ENCODE results near the gene FAM107B. TPM values are rescaled to one million over a fixed set of nuclear protein-coding genes. Genes with fewer than 3 reads are reported as not detected.
"Not testable (repeated sequence)": the region's sequence is repeated elsewhere in the genome, so short reads cannot be mapped to it uniquely, and the experiment has no call there.

FAM107B gene
- total RNA-seq = 100 to 1,000 TPM; 226 to 255 TPM

DNA sequence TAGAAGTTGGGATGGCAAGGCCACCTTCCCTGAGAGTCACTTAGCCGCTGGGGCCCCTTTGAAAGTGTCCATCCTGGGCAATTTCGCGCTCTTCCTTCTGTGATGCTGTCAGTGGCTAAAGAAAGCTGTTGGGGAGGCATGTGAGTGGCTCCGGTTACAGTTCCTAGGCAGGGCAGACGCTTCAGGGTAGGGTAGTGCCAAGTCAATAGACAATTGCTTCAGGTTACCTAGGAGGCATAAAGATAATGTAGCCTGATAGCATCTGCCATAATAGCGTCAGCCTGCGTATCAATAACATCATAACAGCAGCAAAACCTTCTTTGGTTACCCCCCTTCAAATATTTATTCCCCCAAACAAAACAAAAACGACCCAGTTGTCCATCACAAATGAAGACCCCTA lies at the start of gene FAM107B:
Gene FAM107B (minus strand): TSS at position 101 of the 400 bp plus-strand sequence. CDS start 234 bp downstream, outside the sequence.
- H3K4me1 Mint-ChIP-seq (ENCODE audit: low read depth in 2 of 2) = peaks cover 0 to 3% of the 10 kb centered on the region in 2 donors
- no peaks in the 10 kb centered on the region for H3K27me3 Mint-ChIP-seq
- H3K4me3 Mint-ChIP-seq = no peak within 1 kb of the TSS
- H3K36me3 Mint-ChIP-seq = no peaks in the 10 kb centered on the region
- ATAC-seq = no peak
- H3K9me3 Mint-ChIP-seq = no peaks in the 10 kb centered on the region
- H3K27ac Mint-ChIP-seq = peak within 1 kb of the TSS in 1 of 2 donors; percentile 53
- no peak for DNase-seq (ENCODE audit: low spot score)

DNA sequence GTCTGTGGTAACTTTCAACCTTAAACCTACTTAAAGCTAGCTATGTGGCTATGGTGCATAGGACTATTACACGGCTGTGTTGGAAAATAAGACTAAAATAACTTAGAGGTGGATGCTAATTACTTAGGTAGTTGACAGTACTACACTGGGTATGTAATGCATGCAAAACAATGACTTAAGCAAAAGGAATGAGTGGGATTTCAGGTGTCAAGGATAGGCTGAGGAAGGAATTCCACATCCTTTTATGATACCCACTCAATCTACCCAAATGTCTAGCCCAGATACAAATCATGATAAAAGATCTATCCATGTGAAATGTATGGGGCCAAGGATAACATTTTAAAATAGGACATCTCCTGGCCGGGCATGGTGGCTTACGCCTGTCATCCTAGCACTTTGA lies 49.3 kb upstream of the FAM107B start:
- Mint-ChIP-seq H3K27ac (no peak overlapping the region), H3K36me3 (no peaks in the 10 kb centered on the region), H3K9me3 (no peaks in the 10 kb centered on the region), H3K27me3 (peaks cover 0 to 6% of the 10 kb centered on the region in 2 donors), H3K4me1 (ENCODE audit: low read depth in 2 of 2) (peaks cover 6 to 9% of the 10 kb centered on the region in 2 donors), H3K4me3 (no peak overlapping the region)
- no peak for ATAC-seq
- DNase-seq (ENCODE audit: low spot score) = no peak

DNA sequence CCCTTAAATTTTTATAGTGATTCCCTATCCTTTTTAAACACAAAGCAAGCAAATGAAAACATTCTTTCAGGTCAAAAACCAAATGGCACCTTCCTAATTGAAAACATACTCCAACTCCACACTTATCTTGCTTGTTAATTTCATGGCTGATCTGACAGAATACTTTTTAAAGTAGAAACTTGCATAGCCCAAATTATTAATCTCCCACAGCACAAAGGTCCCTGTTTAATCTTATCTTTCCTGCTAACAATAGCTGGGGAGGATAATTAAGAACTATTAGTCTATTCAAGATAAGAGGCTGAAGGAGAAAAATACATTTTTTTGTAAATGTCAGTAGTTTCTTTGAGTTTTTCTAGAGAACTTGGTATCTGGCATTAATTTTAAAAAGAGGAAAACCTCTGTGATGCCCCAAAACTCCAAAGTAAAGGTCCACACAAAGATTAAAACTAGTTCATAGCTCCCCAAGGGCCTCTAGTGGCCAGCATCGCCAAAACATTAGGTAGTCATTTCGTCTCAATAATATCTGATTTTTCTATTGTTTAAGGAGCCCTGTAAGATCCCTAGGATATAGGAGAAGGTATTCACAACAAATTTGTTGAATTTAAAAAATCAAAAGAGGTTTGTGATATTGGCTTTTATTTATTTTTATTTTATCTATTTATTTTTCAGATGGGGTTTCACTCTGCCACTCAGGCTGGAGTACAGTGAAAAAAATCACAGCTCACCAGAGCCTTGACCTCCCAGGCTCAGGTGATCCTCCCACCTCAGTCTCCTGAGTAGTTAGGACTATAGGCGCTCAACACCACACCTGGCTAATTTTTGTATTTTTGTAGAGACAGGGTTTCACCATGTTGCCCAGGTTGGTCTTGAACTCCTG lies 48.4 kb upstream of the FAM107B start:
- no peak for DNase-seq (ENCODE audit: low spot score)
- Mint-ChIP-seq H3K9me3 (no peaks in the 10 kb centered on the region), H3K27ac (peak overlapping the region; percentile 9 to 78), H3K27me3 (peaks cover 0 to 6% of the 10 kb centered on the region in 2 donors), H3K36me3 (no peaks in the 10 kb centered on the region), H3K4me1 (ENCODE audit: low read depth in 2 of 2) (peaks cover 6 to 9% of the 10 kb centered on the region in 2 donors), H3K4me3 (no peak overlapping the region)
- peak in 1 of 2 donors; percentile 57 for ATAC-seq

DNA sequence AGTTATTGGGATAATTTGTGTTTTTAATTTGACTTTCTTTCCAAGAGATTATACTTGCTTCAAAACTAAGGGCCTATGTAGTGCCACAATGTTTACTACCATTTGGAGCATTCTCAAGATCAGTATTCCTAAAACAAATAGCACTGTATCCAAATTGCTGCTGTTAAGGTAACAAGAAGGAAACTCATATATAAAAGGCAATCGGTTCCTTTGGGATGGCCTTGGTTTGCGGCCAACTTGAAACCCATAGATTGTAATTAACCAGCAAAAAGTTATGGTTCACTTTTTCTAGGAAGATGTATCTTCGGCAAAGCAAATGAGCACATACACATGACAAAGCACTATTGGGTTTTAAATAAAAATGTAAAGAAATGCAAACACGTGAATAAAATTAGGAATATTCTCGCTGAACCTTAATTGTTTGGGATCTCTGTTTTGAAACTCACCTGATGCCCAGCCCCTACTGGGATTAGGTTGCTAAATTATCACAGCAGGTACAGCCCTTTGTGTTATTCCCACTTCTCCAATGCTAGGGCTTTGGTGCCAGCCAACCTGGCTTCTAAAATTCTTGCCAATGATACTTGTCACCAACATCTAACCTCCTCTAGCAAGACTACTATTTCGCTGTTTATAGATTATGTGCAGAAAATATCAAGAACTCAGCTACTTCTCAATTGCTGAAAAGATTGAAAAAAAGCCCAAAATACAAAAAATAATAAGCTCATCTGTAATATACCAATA lies 47.1 kb upstream of the FAM107B start:
- no peak for DNase-seq (ENCODE audit: low spot score)
- no peak for ATAC-seq
- Mint-ChIP-seq H3K9me3 (no peaks in the 10 kb centered on the region), H3K27me3 (peaks cover 0 to 6% of the 10 kb centered on the region in 2 donors), H3K4me3 (no peak overlapping the region), H3K36me3 (no peaks in the 10 kb centered on the region), H3K27ac (peak overlapping the region in 1 of 2 donors; percentile 37), H3K4me1 (ENCODE audit: low read depth in 2 of 2) (peaks cover 6 to 9% of the 10 kb centered on the region in 2 donors)

DNA sequence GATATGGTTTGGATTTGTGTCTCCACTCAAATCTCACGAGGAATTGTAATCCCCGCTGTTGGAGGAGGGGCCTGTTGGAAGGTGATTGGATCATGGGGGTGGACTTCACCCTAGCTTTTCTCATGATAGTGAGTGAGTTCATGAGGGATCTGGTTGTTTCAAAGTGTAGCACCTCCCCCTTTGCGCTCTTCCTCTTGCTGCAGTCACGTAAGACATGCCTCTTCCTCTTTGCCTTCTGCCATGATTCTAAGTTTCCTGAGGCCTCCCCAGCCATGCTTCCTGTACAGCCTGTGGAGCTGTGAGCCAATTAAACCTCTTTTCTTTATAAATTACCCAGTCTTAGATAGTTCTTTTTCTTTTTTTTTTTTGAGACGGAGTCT lies 46.1 kb upstream of the FAM107B start:
- H3K4me3 Mint-ChIP-seq = no peak overlapping the region
- H3K9me3 Mint-ChIP-seq = no peaks in the 10 kb centered on the region
- ATAC-seq = no peak
- H3K4me1 Mint-ChIP-seq (ENCODE audit: low read depth in 2 of 2) = peaks cover 4 to 6% of the 10 kb centered on the region in 2 donors
- no peaks in the 10 kb centered on the region for H3K36me3 Mint-ChIP-seq
- H3K27ac Mint-ChIP-seq = no peak overlapping the region
- DNase-seq (ENCODE audit: low spot score) = no peak
- H3K27me3 Mint-ChIP-seq = peaks cover 0 to 1% of the 10 kb centered on the region in 2 donors

DNA sequence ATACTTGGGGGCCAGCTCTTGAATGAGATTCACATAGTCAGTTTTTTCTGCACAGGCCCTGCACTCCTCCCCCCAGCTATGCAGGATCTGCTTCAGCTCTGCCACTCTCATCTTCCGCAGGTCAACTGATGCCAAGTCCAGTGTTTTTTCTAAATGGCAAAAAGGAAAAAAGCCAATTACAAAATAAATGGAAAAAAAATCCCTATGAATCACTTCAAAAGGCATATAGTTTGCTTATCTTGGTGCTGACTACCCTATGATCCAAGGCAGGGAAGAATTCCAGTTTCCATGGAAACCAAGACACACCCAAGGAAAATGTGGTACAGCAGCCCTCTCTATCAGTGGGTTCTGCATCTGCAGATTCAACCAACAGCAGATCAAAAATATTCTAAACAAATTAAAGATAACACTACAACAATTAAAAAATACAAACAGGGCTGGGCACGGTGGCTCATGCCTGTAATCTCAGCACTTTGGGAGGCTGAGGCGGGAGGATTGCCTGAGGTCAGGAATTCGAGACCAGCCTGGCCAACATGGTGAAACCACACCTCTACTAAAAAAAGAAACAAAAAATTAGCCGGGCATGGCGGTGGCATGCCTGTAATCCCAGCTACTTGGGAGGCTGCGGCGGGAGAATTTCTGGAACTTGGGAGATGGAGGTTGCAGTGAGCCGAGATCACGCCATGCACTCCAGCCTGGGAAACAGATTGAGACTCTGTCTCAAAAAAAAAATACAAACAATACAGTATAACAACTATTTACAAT lies 45.5 kb upstream of the FAM107B start:
- Mint-ChIP-seq H3K27me3 (no peaks in the 10 kb centered on the region), H3K27ac (no peak overlapping the region), H3K4me3 (no peak overlapping the region), H3K36me3 (no peaks in the 10 kb centered on the region), H3K9me3 (no peaks in the 10 kb centered on the region), H3K4me1 (ENCODE audit: low read depth in 2 of 2) (peaks cover 4 to 6% of the 10 kb centered on the region in 2 donors)
- ATAC-seq (no peak), DNase-seq (ENCODE audit: low spot score) (no peak)

DNA sequence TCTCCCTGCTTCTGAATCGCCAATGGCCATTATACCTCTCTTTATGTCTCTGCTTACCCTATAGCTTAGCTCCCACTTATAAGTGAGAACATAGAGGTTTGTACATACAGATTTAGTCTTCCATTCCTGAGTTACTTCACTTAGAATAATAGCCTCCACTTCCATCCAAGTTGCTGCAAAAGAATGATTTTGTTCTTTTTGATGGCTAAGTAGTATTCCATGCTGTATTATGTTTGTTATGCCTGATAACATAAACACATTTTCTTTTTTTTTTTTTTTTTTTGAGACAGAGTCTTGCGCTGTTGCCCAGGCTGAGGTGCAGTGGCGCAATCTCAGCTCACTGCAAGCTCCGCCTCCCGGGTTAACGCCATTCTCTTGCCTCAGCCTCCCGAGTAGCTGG lies 42.0 kb upstream of the FAM107B start:
- H3K4me1 Mint-ChIP-seq (ENCODE audit: low read depth in 2 of 2); H3K27me3 Mint-ChIP-seq; DNase-seq (ENCODE audit: low spot score); H3K4me3 Mint-ChIP-seq; ATAC-seq; H3K27ac Mint-ChIP-seq; H3K36me3 Mint-ChIP-seq; H3K9me3 Mint-ChIP-seq: not testable (repeated sequence)

DNA sequence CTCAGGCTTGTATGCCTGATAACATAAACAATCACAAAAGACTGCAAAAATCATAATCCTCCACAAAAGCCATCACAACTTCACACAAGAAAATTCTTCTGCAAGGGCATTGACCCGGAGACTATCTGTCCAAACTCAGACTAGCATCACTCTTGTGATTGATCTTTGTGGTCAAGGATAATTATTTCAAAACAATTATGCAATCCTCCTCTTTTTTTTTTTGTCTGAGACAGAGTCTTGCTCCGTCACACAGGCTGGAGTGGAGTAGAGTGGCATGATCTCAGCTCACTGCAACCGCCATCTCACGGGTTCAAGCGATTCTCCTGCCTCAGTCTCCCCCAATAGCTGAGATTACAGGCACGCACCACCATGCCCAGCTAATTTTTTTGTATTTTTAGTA lies 41.0 kb upstream of the FAM107B start:
- Mint-ChIP-seq H3K27me3 (no peaks in the 10 kb centered on the region), H3K9me3 (no peaks in the 10 kb centered on the region), H3K4me1 (ENCODE audit: low read depth in 2 of 2) (peaks cover 0 to 4% of the 10 kb centered on the region in 2 donors), H3K27ac (peak overlapping the region in 1 of 2 donors; percentile 14), H3K4me3 (no peak overlapping the region), H3K36me3 (no peaks in the 10 kb centered on the region)
- no peak for DNase-seq (ENCODE audit: low spot score)
- no peak for ATAC-seq

DNA sequence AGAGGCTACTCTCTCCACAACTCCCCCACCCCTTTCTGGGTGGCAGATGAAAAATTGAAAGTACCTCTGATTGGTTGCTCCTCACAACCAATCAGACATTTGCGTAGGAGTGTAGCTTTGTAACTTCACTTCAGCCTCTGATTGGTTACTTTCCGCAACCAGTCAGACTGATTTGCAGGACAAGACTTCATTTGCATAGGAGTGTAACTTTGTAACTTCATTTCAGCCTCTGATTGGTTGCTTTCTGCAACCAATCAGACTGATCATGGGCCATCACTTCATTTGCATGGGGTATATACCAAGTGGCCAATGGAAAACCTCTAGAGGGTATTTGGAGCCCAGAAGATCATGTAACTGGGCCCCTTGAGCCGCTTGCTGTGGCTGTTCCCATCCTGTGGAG lies 37.6 kb upstream of the FAM107B start:
- peak overlapping the region in 1 of 2 donors; percentile 83 for H3K27ac Mint-ChIP-seq
- ATAC-seq = peak; percentile 59 to 69
- DNase-seq (ENCODE audit: low spot score) = no peak
- H3K27me3 Mint-ChIP-seq = no peaks in the 10 kb centered on the region
- no peaks in the 10 kb centered on the region for H3K36me3 Mint-ChIP-seq
- no peaks in the 10 kb centered on the region for H3K9me3 Mint-ChIP-seq
- H3K4me1 Mint-ChIP-seq (ENCODE audit: low read depth in 2 of 2) = peaks cover 0 to 4% of the 10 kb centered on the region in 2 donors
- peak overlapping the region; percentile 26 for H3K4me3 Mint-ChIP-seq

DNA sequence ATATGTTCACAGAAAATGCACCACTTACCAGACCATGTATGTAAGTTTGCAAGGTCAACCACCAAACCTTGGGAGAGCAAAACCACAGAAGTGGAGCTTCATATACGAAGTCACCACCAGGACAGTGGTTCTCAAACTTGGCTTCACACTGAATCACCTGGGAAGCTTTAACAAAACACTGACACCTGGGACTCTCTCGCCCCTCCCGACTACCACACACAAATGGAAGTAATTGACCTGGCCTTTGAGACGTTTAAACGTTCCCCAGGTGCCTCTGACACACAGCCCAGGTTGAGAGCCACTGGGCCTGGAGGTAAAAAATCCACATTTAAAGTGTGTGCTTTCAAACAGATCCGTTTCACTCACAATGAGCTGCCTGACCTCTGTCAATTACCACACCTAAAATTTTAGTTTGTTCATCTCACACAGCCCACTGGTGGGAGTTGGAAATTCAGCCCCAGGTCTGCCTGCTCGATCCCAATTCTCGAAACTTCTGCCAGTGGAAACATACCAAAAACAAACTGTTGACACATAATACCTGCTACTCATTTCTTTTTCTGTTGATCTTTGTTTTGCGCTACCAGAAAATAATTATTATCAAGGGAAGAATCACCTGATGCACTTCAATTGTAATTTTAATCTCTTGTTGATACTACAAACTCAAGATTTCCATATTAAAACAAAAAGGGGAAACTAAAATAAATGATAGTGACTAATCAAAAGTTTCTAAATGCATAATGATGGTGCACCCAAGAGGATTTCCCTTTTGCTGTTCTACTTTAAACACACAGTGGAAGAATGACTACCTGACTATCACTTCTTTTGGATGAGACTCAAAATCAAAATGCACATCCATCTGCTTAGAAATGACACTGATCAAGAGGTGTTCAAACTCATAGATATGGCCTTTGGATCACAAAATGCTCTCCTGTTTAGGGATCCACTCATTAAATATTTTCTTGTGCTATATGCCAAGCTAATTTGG lies 36.6 kb upstream of the FAM107B start:
- no peaks in the 10 kb centered on the region for H3K9me3 Mint-ChIP-seq
- no peak for ATAC-seq
- H3K27me3 Mint-ChIP-seq = no peaks in the 10 kb centered on the region
- DNase-seq (ENCODE audit: low spot score) = no peak
- H3K36me3 Mint-ChIP-seq = no peaks in the 10 kb centered on the region
- no peak overlapping the region for H3K4me3 Mint-ChIP-seq
- peak overlapping the region in 1 of 2 donors; percentile 83 for H3K27ac Mint-ChIP-seq
- peaks cover 0 to 4% of the 10 kb centered on the region in 2 donors for H3K4me1 Mint-ChIP-seq (ENCODE audit: low read depth in 2 of 2)

DNA sequence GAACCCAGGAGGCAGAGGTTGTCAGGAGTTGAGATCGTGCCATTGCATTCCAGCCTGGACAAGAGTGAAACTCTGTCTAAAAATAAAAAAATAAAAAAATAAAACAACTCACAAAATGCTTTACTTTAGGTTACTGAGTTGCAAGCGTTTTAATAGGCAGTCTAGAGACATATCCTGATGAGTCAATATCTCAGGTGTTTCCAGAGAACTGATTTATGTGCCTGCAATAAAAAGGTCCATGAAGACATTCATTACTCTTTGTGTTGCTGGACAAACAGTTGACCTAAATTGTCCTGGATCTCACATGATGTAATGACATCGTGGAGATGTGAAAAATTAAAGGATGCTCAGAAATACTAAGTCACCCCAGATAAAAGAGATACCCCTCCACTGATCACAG lies 31.6 kb upstream of the FAM107B start:
- H3K4me1 Mint-ChIP-seq (ENCODE audit: low read depth in 2 of 2) = no peaks in the 10 kb centered on the region
- no peaks in the 10 kb centered on the region for H3K36me3 Mint-ChIP-seq
- no peak overlapping the region for H3K27ac Mint-ChIP-seq
- H3K9me3 Mint-ChIP-seq = no peaks in the 10 kb centered on the region
- ATAC-seq (no peak), DNase-seq (ENCODE audit: low spot score) (no peak)
- H3K4me3 Mint-ChIP-seq = no peak overlapping the region
- no peaks in the 10 kb centered on the region for H3K27me3 Mint-ChIP-seq

DNA sequence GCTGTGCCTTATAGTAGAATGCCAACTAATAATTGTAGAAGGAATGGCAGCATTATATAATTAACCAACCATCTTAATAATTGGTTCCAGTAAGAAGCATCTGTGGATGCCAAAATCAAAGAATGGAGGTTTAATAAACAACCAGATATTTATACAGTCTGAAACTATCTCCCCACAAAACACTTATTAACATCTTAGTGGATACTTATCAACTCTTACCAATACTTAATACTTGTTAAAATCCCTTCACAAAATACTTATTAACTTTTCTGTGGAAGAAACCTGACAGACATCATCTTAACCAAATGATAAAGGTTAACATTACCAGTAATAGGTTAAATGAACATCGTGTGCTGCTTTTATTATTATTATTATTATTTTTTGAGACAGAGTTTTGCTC lies 29.1 kb upstream of the FAM107B start:
- no peaks in the 10 kb centered on the region for H3K27me3 Mint-ChIP-seq
- DNase-seq (ENCODE audit: low spot score) (no peak), ATAC-seq (no peak)
- no peaks in the 10 kb centered on the region for H3K36me3 Mint-ChIP-seq
- no peaks in the 10 kb centered on the region for H3K9me3 Mint-ChIP-seq
- H3K27ac Mint-ChIP-seq = no peak overlapping the region
- H3K4me1 Mint-ChIP-seq (ENCODE audit: low read depth in 2 of 2) = no peaks in the 10 kb centered on the region
- H3K4me3 Mint-ChIP-seq = no peak overlapping the region

DNA sequence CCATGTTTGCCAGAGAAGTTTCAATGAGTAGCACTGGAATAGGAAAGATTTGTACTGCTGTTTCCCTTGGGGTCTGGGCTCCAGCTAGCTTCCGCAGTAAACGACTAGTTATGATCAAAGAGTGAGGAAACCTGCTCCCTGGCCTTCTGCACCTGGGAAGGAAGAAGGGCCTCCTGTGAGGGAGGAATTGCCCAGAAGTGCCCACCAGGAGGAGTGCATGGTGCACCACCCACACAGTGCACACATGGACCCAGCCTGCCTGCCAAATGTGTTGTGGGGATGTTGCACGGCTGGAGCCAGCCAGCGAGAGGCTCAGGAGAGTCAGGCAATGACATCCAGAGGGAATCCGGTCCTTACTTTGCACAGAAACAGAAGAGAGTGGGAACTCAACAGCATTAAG lies 27.0 kb upstream of the FAM107B start:
- DNase-seq (ENCODE audit: low spot score) (no peak), ATAC-seq (no peak)
- no peak overlapping the region for H3K27ac Mint-ChIP-seq
- no peaks in the 10 kb centered on the region for H3K9me3 Mint-ChIP-seq
- H3K4me3 Mint-ChIP-seq = no peak overlapping the region
- peaks cover 0 to 2% of the 10 kb centered on the region in 2 donors for H3K27me3 Mint-ChIP-seq
- peaks cover 0 to 3% of the 10 kb centered on the region in 2 donors for H3K4me1 Mint-ChIP-seq (ENCODE audit: low read depth in 2 of 2)
- no peaks in the 10 kb centered on the region for H3K36me3 Mint-ChIP-seq
